ENCODE measurements around the gene TTC34. TPM values are rescaled to one million over a fixed set of nuclear protein-coding genes. Genes with fewer than 3 reads are reported as not detected.

TTC34 gene
- total RNA-seq, 2 donors from 2014 or later, result 0.41 to 0.63 TPM

DNA sequence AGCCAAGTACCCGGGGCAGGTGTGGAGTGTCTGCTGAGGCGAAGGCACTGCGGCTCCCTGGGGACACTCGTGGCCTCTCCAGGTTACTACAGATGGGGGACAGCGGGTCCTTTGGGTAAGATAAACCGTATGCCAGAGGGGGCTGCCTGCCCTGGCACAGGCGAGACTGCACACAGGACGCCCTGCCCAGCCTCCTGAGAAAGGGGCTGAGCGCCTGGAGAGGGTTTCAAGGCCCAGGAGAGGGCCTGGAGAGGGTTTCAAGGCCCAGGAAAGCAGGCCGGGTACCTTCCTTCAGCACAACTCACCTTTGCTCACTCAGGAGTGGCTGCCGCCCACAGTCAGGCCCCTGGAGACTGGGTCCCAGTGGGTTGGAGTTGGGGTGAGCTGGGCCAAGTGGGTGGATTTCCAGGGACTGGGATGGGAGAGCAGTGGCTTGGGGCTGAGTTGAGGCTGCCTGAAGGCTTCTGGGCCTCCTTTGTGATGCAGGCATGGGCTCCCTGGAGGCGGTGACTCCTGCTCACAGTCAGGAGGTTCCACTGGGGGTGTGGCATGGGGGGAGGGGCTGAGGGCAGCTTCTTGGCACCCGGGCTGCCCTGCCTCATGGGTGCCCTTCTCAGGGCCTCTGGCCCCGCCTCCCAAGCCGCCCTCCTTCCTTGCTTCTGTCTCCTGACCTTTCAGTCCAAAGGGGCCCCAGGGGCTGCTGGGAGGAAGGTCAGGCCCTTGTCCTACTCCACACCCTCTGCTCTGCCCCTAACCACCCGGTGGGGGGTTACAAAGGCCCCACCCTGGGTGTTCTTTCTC lies 168.7 kb downstream of the TTC34 start, which contains the start of gene MMEL1:
Gene MMEL1, minus strand, starts transcription at position 456 of the 801 bp plus-strand sequence. CDS start 3,532 bp downstream, outside the sequence.
- H3K27me3 ChIP-seq (replicated peaks; ENCODE audit: insufficient read depth), result peaks cover 6% of the 10 kb centered on the region
- ATAC-seq (ENCODE audit: insufficient number of reproducible peaks, low FRiP score, low read depth) (no peak), DNase-seq (ENCODE audit: low spot score) (no peak)
- no peak within 1 kb of the TSS for H3K27ac ChIP-seq
- no peak within 1 kb of the TSS for H3K4me3 ChIP-seq
- H3K36me3 ChIP-seq, result no peaks in the 10 kb centered on the region
- TF ChIP-seq, protein P1, sequence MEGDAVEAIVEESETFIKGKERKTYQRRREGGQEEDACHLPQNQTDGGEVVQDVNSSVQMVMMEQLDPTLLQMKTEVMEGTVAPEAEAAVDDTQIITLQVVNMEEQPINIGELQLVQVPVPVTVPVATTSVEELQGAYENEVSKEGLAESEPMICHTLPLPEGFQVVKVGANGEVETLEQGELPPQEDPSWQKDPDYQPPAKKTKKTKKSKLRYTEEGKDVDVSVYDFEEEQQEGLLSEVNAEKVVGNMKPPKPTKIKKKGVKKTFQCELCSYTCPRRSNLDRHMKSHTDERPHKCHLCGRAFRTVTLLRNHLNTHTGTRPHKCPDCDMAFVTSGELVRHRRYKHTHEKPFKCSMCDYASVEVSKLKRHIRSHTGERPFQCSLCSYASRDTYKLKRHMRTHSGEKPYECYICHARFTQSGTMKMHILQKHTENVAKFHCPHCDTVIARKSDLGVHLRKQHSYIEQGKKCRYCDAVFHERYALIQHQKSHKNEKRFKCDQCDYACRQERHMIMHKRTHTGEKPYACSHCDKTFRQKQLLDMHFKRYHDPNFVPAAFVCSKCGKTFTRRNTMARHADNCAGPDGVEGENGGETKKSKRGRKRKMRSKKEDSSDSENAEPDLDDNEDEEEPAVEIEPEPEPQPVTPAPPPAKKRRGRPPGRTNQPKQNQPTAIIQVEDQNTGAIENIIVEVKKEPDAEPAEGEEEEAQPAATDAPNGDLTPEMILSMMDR (IDR thresholded peaks at IDR 0.05), result no peak
- peaks cover 3% of the 10 kb centered on the region for H3K9me3 ChIP-seq
- H3K4me1 ChIP-seq (ENCODE audit: control insufficient read depth in 1 of 2, low read depth in 2 of 2), result no peaks in the 10 kb centered on the region

DNA sequence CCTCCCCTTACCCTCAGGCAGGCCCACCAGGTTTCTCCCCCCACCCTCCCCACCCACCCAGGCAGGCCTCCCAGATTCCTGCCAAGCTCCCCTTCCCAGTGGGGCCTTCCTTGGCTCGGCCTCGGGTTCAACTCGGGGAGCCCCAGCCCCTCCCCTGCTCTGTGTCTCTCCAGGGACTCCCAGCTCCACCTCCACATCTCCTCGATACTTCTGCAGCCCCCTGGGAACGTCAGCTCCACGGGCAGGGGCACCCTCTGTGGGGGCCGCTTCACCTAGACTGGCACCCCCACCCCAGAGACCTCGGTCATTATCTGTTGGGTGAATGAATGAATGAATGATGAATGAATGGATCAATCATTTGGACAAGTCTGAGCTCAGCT lies 169.5 kb downstream of the TTC34 start:
- ATAC-seq (ENCODE audit: insufficient number of reproducible peaks, low FRiP score, low read depth) (no peak), DNase-seq (ENCODE audit: low spot score) (no peak)
- Histone ChIP-seq H3K4me1 (ENCODE audit: control insufficient read depth in 1 of 2, low read depth in 2 of 2) (no peaks in the 10 kb centered on the region), H3K4me3 (no peak overlapping the region), H3K36me3 (no peaks in the 10 kb centered on the region), H3K27me3 (replicated peaks; ENCODE audit: insufficient read depth) (peaks cover 13% of the 10 kb centered on the region), H3K27ac (no peak overlapping the region), H3K9me3 (peaks cover 3% of the 10 kb centered on the region)
- TF ChIP-seq, protein P1 (IDR thresholded peaks at IDR 0.05), result no peak

DNA sequence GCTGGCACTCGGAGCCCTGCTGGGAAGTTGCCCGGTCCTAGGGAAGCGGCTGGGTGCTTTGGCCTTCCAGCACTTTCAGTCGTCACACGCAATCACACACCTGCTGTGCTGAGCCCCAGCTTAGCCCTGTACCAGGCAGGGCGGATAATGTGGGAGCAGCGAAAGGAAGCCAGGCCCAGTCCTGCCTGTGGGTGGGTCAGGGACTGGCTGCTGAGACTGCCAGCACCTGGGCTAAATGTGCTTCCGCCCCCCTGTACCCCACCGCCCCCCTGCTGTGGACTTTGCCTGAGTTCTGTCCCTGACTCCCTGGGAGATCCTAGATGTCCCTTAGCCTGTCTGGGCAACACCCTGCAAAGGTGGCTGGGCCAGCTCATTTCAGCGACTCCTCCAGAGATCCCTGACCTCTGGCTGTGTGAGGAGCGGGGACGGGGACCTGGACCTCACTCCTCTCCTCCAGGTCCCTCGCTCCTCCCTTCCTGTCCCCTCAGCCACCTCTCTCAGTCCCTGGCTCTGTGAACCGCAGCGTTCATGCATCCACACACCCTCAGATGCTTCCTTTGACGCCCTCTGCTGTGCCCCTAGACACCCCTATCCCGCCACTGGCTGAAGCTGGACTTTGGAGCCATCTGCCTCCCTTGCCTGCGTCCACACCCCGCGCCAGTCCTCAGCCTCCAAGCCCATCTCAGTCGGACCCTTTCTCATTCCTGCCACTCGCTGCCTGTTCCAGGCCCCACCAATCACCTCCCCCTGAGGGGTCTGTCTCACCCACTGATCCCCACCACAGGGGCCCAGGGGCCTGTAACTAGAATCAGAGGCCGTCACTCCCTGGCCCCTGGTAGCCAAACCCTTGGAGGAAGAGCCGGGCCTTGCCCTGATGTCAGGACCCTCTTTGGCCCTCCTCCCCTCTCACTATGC lies 170.1 kb downstream of the TTC34 start:
- no peak for DNase-seq (ENCODE audit: low spot score)
- no peak for ATAC-seq (ENCODE audit: insufficient number of reproducible peaks, low FRiP score, low read depth)
- no peak overlapping the region for H3K27ac ChIP-seq
- TF ChIP-seq, protein P1 (IDR thresholded peaks at IDR 0.05), result no peak
- peaks cover 18% of the 10 kb centered on the region for H3K27me3 ChIP-seq (replicated peaks; ENCODE audit: insufficient read depth)
- H3K4me1 ChIP-seq (ENCODE audit: control insufficient read depth in 1 of 2, low read depth in 2 of 2), result no peaks in the 10 kb centered on the region
- H3K36me3 ChIP-seq, result no peaks in the 10 kb centered on the region
- H3K9me3 ChIP-seq, result no peaks in the 10 kb centered on the region
- no peak overlapping the region for H3K4me3 ChIP-seq

DNA sequence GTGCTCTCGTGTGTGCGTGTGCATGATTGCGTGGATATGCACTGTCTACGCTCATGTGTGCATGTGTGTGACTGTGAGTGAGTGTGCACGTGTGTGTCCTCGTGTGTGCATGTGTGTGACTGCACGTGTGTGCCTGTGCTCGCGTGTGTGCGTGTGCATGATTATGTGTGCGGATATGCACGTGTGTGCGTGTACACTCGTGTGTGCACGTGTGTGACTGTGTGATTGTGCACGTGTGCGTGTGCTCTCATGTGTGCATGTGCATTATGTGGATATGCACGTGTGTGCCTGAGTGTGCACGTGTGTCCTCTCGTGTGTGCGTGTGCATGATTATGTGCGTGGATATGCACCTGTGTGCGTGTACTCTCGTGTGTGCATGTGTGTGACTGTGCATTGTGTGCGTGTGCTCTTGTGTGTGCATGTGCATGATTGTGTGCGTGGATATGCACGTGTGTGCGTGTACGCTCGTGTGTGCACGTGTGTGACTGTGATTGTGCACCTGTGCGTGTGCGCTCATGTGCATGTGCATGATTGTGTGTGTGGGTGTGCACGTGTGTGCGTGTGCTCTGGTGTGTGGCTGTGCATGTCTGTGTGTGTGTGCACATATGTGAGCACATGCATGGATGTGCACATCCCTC lies 170.9 kb downstream of the TTC34 start:
- TF ChIP-seq, protein P1 (IDR thresholded peaks at IDR 0.05), result no peak
- DNase-seq (ENCODE audit: low spot score) (no peak), ATAC-seq (ENCODE audit: insufficient number of reproducible peaks, low FRiP score, low read depth) (no peak)
- H3K27me3 ChIP-seq (replicated peaks; ENCODE audit: insufficient read depth), result peaks cover 18% of the 10 kb centered on the region
- H3K36me3 ChIP-seq, result no peaks in the 10 kb centered on the region
- H3K4me3 ChIP-seq, result no peak overlapping the region
- no peak overlapping the region for H3K27ac ChIP-seq
- H3K9me3 ChIP-seq, result no peaks in the 10 kb centered on the region
- no peaks in the 10 kb centered on the region for H3K4me1 ChIP-seq (ENCODE audit: control insufficient read depth in 1 of 2, low read depth in 2 of 2)

Measured in thoracic aorta (tissue), 2 donors.